IMR-90 (cell line): ENCODE measurements around the gene NOP9. TPM values are rescaled to one million over a fixed set of nuclear protein-coding genes. Genes with fewer than 3 reads are reported as not detected.

Experiments used
- ATAC-seq: fragments of 200-7000 bp; cut with Tn5 transposase; 2 replicates; pipeline ENCODE4 v1.9.1; 2020; ENCODE audit warnings: low read depth, mild to moderate bottlenecking, moderate library complexity
- BruUV-seq: library from RNA; stranded (reverse); fragments of 400-500 nt; replicated peaks from 2 replicates; lab custom pipeline; 2021; lab: Mats Ljungman, UMichigan
- CTCF ChIA-PET: fragments of 300-600 bp; formaldehyde crosslinking; extraction: SDS; loops from one replicate; lab custom pipeline; 2021; ENCODE audit warnings: antibody characterized with exemption; lab: Yijun Ruan, JAX
- POLR2A ChIA-PET: fragments of 300-600 bp; sonication (Branson Sonifier 250); formaldehyde crosslinking; loops from one replicate; lab custom pipeline; 2022; ENCODE audit warnings: antibody characterized with exemption; ENCODE audit not compliant: unreplicated experiment; lab: Charles Lee
- DNase-seq: peaks from one replicate; pipeline ENCODE4 v3.0.0; 2013
- H2AFZ ChIP-seq: replicated peaks from 2 replicates; pipeline ENCODE3; 2013; ENCODE audit warnings: low read length, mild to moderate bottlenecking; ENCODE audit not compliant: poor library complexity
- H2AK5ac ChIP-seq: 2 replicates; pipeline ENCODE4 v1.6.1; 2013; ENCODE audit warnings: low read depth, low read length, inconsistent platforms
- H2AK9ac ChIP-seq: replicated peaks from 2 replicates; pipeline ENCODE3; 2013; ENCODE audit warnings: mild to moderate bottlenecking, low read depth, low read length, moderate library complexity; ENCODE audit not compliant: poor library complexity
- H2BK120ac ChIP-seq: 2 replicates; pipeline ENCODE4 v1.6.1; 2013; ENCODE audit warnings: low read depth, low read length, inconsistent platforms
- H2BK15ac ChIP-seq: 3 replicates; pipeline ENCODE4 v1.6.1; 2013; ENCODE audit warnings: low read depth, low read length, inconsistent platforms
- H2BK20ac ChIP-seq: 2 replicates; pipeline ENCODE4 v1.6.1; 2013; ENCODE audit warnings: low read depth, mild to moderate bottlenecking, inconsistent platforms, low read length, moderate library complexity
- H2BK5ac ChIP-seq: 2 replicates; pipeline ENCODE4 v1.6.1; 2013; ENCODE audit warnings: mild to moderate bottlenecking, low read depth, low read length, inconsistent platforms; ENCODE audit not compliant: poor library complexity, severe bottlenecking
- H3K14ac ChIP-seq: replicated peaks from 2 replicates; pipeline ENCODE4 v1.6.1; 2013; ENCODE audit warnings: low read depth, low read length, inconsistent platforms
- H3K18ac ChIP-seq: 2 replicates; pipeline ENCODE4 v1.6.1; 2013; ENCODE audit warnings: low read depth, low read length, control low read depth
- H3K23ac ChIP-seq: 2 replicates; pipeline ENCODE4 v1.6.1; 2013; ENCODE audit warnings: low read depth, low read length, inconsistent platforms
- H3K27ac ChIP-seq: 2 replicates; pipeline ENCODE4 v1.5.1; 2013; ENCODE audit warnings: mild to moderate bottlenecking, control low read depth, low read length; ENCODE audit not compliant: insufficient read depth
- H3K27me3 ChIP-seq: 2 replicates; pipeline ENCODE4 v1.6.1; 2013; ENCODE audit warnings: low read length; ENCODE audit not compliant: control insufficient read depth, insufficient read depth
- H3K36me3 ChIP-seq: 2 replicates; pipeline ENCODE4 v1.6.1; 2013; ENCODE audit warnings: low read length, mixed read lengths; ENCODE audit not compliant: control insufficient read depth, insufficient read depth
- H3K4ac ChIP-seq: 2 replicates; pipeline ENCODE4 v1.6.1; 2013; ENCODE audit warnings: low read depth, low read length, inconsistent platforms
- H3K4me1 ChIP-seq: 2 replicates; pipeline ENCODE4 v1.6.1; 2013; ENCODE audit warnings: low read length, mixed read lengths; ENCODE audit not compliant: control insufficient read depth, insufficient read depth
- H3K4me2 ChIP-seq: 2 replicates; pipeline ENCODE4 v1.6.1; 2013; ENCODE audit warnings: low read depth, mild to moderate bottlenecking, control low read depth, low read length, moderate library complexity
- H3K4me3 ChIP-seq: 2 replicates; pipeline ENCODE4 v1.5.1; 2013; ENCODE audit warnings: low read depth, mild to moderate bottlenecking, control low read depth, low read length, moderate library complexity; ENCODE audit not compliant: insufficient read depth
- H3K56ac ChIP-seq: 2 replicates; pipeline ENCODE4 v1.6.1; 2013; ENCODE audit warnings: low read length, inconsistent platforms; ENCODE audit not compliant: insufficient read depth; ENCODE audit errors: extremely low read depth
- H3K79me1 ChIP-seq, 2 experiments: 2 replicates each; pipeline ENCODE4 v1.6.1; 2013; ENCODE audit warnings: low read length in 2 of 2, inconsistent platforms in 1 of 2, low read depth in 1 of 2
- H3K9ac ChIP-seq: 2 replicates; pipeline ENCODE4 v1.6.1; 2013; ENCODE audit warnings: low read depth, low read length, control low read depth
- H3K9me1 ChIP-seq: 2 replicates; pipeline ENCODE4 v1.6.1; 2013; ENCODE audit warnings: low read length, inconsistent platforms; ENCODE audit not compliant: insufficient read depth
- H3K9me3 ChIP-seq: 2 replicates; pipeline ENCODE4 v1.6.1; 2013; ENCODE audit warnings: low read length; ENCODE audit not compliant: control insufficient read depth, insufficient read depth
- H4K20me1 ChIP-seq: 2 replicates; pipeline ENCODE4 v1.6.1; 2013; ENCODE audit warnings: low read length, inconsistent platforms; ENCODE audit not compliant: insufficient read depth
- H4K5ac ChIP-seq: 2 replicates; pipeline ENCODE4 v1.6.1; 2013; ENCODE audit warnings: mild to moderate bottlenecking, low read depth, low read length, control low read depth
- H4K8ac ChIP-seq, 2 experiments: 2 replicates each; pipeline ENCODE4 v1.6.1; 2013; ENCODE audit warnings: low read depth in 2 of 2, low read length in 2 of 2, control low read depth in 1 of 2, inconsistent platforms in 1 of 2
- H4K91ac ChIP-seq: 2 replicates; pipeline ENCODE4 v1.6.1; 2013; ENCODE audit warnings: low read depth, low read length, inconsistent platforms; ENCODE audit not compliant: insufficient read depth
- CEBPB ChIP-seq: IDR thresholded peaks from 2 replicates; pipeline ENCODE4 v1.6.1; 2012; ENCODE audit warnings: low read depth, low read length, improper control_type of control experiment
- MXI1 ChIP-seq: IDR thresholded peaks from 2 replicates; pipeline ENCODE4 v1.6.1; 2012; ENCODE audit warnings: low read depth, mild to moderate bottlenecking, low read length, moderate library complexity, borderline replicate concordance
- POLR2A ChIP-seq: IDR thresholded peaks from 2 replicates; pipeline ENCODE4 v1.6.1; 2012; ENCODE audit warnings: mild to moderate bottlenecking, low read depth, low read length
- WGBS, 2 experiments: methylation state at CpG; one replicate each; pipeline versions ENCODE4 v1.1.5 to v1.1.7; 2013; ENCODE audit warnings: missing lambda C conversion rate in 2 of 2; ENCODE audit not compliant: insufficient read length in 1 of 2; ENCODE audit errors: extremely low coverage in 2 of 2; 5-methylcytosine and 5-hydroxymethylcytosine counted together
- dilution Hi-C: fragments of 300-500 bp; cut with HindIII; formaldehyde crosslinking; loops from one replicate; pipeline ENCODE4 v1.14.3; 2018; ENCODE audit warnings: low sequenced_read_pairs; ENCODE audit not compliant: unreplicated experiment
- in situ Hi-C: fragments of 300-500 bp; cut with MboI; formaldehyde crosslinking; loops from 3 replicates; pipeline ENCODE4 v1.14.3; 2019; ENCODE audit warnings: low sequenced_read_pairs, inconsistent platforms, mixed read lengths
- intact Hi-C: fragments of 100-400 bp; cut with micrococcal nuclease; formaldehyde crosslinking; loops from 2 replicates; pipeline ENCODE4 v1.10.0; 2022
- microRNA-seq, 2 experiments: library from miRNA; stranded (forward) in 1 of 2; unstranded in 1 of 2; fragments of 10-50 nt in 1 of 2; fragments of <30 nt in 1 of 2; gene quantifications in 1 of 2; microRNA quantifications in 1 of 2; one replicate each; pipeline versions ENCODE3 to v1.1.0; 2013 to 2020; ENCODE audit not compliant: insufficient read depth in 1 of 2, insufficient read length in 1 of 2, unreplicated experiment in 1 of 2
- polyA plus RNA-seq, 3 experiments: library from polyadenylated mRNA; depleted of rRNA; stranded (reverse); fragments of >200 nt; gene quantifications; 2 replicates each; pipeline ENCODE4 v1.2.3, GENCODE V29; 2012; ENCODE audit warnings: low replicate concordance in 1 of 3
- small RNA-seq, 5 experiments: library from RNA; depleted of rRNA; stranded (forward); fragments of <200 nt; gene quantifications; one replicate each; pipeline ENCODE3, GENCODE V24; 2012
- total RNA-seq: library from RNA; depleted of rRNA; stranded (reverse); fragments of >200 nt; gene quantifications from 2 replicates; pipeline ENCODE4 v1.2.3, GENCODE V29; 2012; rRNA removed
- TF ChIP-seq, protein P1 (sequence below): conservative IDR thresholded peaks from 2 replicates; pipeline ENCODE4 v1.5.1; 2012; ENCODE audit warnings: mild to moderate bottlenecking, low read depth, low read length, improper control_type of control experiment
- TF ChIP-seq, protein P2 (sequence below): fragments of 150-350 bp; IDR thresholded peaks from 2 replicates; pipeline ENCODE4 v1.6.1; 2017; ENCODE audit warnings: mild to moderate bottlenecking, antibody characterized with exemption, low read length, low read depth

Gene NOP9
- total and polyA plus RNA-seq, 2 of the 4 experiments (the other 2 are of a cell fraction), result 11.8 to 25.8 TPM

DNA sequence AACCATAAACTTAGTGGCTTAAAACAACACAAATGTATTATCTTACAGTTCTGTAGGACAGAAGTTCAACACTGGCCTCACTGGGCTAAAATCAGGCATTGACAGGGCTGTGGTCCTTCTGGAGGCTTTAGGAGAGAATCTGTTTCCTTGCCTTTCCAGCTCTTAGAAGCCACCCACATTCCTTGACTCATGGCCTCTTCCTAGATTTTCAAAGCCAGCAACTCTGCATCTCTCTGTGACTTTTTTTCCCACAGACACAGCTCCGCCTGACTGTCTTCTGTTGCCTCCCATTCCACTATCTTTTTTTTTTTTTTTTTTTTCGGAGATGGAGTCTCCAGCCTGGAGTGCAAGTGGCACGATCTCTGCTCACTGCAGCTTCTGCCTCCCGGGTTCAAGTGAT lies 56.6 kb downstream of the NOP9 start:
- peaks cover 3% of the 10 kb centered on the region; the same call in 1 of the 2 replicates for H3K9me1 ChIP-seq
- no peak overlapping the region for H2BK20ac ChIP-seq
- ChIA-PET POLR2A (no interaction called here), CTCF (no interaction called here)
- no peak overlapping the region for H2AK5ac ChIP-seq
- no TSS peak for BruUV-seq
- H2AFZ ChIP-seq, result no peak overlapping the region
- no peak overlapping the region for H3K56ac ChIP-seq
- H3K4me3 ChIP-seq, result no peak overlapping the region
- no peaks in the 10 kb centered on the region for H3K79me1 ChIP-seq
- no peak overlapping the region for H4K91ac ChIP-seq
- no peak overlapping the region for H4K8ac ChIP-seq
- H3K4me2 ChIP-seq, result no peak overlapping the region
- no peak overlapping the region for H2BK120ac ChIP-seq
- H2BK5ac ChIP-seq, result no peak overlapping the region
- no peaks in the 10 kb centered on the region; the same call in 1 of the 2 replicates for H3K27me3 ChIP-seq
- no peak overlapping the region for H2BK15ac ChIP-seq
- dilution Hi-C loops (no loop called here), intact Hi-C loops (no loop called here), in situ Hi-C loops (no loop called here)
- TF ChIP-seq CEBPB, result no peak
- TF ChIP-seq, protein P1, sequence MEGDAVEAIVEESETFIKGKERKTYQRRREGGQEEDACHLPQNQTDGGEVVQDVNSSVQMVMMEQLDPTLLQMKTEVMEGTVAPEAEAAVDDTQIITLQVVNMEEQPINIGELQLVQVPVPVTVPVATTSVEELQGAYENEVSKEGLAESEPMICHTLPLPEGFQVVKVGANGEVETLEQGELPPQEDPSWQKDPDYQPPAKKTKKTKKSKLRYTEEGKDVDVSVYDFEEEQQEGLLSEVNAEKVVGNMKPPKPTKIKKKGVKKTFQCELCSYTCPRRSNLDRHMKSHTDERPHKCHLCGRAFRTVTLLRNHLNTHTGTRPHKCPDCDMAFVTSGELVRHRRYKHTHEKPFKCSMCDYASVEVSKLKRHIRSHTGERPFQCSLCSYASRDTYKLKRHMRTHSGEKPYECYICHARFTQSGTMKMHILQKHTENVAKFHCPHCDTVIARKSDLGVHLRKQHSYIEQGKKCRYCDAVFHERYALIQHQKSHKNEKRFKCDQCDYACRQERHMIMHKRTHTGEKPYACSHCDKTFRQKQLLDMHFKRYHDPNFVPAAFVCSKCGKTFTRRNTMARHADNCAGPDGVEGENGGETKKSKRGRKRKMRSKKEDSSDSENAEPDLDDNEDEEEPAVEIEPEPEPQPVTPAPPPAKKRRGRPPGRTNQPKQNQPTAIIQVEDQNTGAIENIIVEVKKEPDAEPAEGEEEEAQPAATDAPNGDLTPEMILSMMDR, result no peak
- no peak for TF ChIP-seq POLR2A
- no peak for TF ChIP-seq MXI1
- TF ChIP-seq, protein P2, sequence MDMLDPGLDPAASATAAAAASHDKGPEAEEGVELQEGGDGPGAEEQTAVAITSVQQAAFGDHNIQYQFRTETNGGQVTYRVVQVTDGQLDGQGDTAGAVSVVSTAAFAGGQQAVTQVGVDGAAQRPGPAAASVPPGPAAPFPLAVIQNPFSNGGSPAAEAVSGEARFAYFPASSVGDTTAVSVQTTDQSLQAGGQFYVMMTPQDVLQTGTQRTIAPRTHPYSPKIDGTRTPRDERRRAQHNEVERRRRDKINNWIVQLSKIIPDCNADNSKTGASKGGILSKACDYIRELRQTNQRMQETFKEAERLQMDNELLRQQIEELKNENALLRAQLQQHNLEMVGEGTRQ, result no peak
- no peak overlapping the region for H3K14ac ChIP-seq
- H3K27ac ChIP-seq, result no peak overlapping the region
- no CpG with 5 or more reads among the region's 4 CpGs for WGBS, 2 experiments
- no peak overlapping the region for H3K4ac ChIP-seq
- no peaks in the 10 kb centered on the region for H4K20me1 ChIP-seq
- no peak for ATAC-seq
- H2AK9ac ChIP-seq, result no peak overlapping the region
- no peak overlapping the region for H4K5ac ChIP-seq
- H3K9me3 ChIP-seq, result no peaks in the 10 kb centered on the region
- H3K4me1 ChIP-seq, result peaks cover 9% of the 10 kb centered on the region
- H3K9ac ChIP-seq, result no peak overlapping the region
- no peaks in the 10 kb centered on the region for H3K36me3 ChIP-seq
- H3K18ac ChIP-seq, result no peak overlapping the region
- no peak for DNase-seq
- H3K23ac ChIP-seq, result no peak overlapping the region

Small RNAs within 50 kb of the gene (microRNA-seq; reads per million reads assigned to microRNA genes)
- gene RF00026 (ENCODE audit: insufficient read depth, insufficient read length), result not detected

Small RNAs within 50 kb of the gene (small RNA-seq; reads per million reads assigned to genes)
- gene RF00026, result 0 reads per million in 5 experiments

Other genes starting within 250 kb of the NOP9 start
Only the 30 nearest of the 34 such genes appear.
- gene DCAF11, start 185.1 kb upstream of the NOP9 start, total RNA-seq, result 46.7 and 52.0 TPM in 2 replicates
- 19.0 and 21.0 TPM in 2 replicates for gene DCAF11, start 185.1 kb upstream of the NOP9 start, polyA plus RNA-seq (2012; rRNA removed)
- gene NRL, start 184.9 kb upstream of the NOP9 start, total RNA-seq, result 0.18 and 0.28 TPM in 2 replicates
- gene NRL, start 184.9 kb upstream of the NOP9 start, polyA plus RNA-seq (2012; rRNA removed), result 0.70 and 0.85 TPM in 2 replicates
- not detected in 2 replicates for gene FITM1, start 169.2 kb upstream of the NOP9 start, total RNA-seq
- not detected in 2 replicates for gene FITM1, start 169.2 kb upstream of the NOP9 start, polyA plus RNA-seq (2012; rRNA removed)
- gene PSME1, start 163.7 kb upstream of the NOP9 start, total RNA-seq, result 42.8 and 55.3 TPM in 2 replicates
- 97.9 and 106 TPM in 2 replicates for gene PSME1, start 163.7 kb upstream of the NOP9 start, polyA plus RNA-seq (2012; rRNA removed)
- gene EMC9, start 158.3 kb upstream of the NOP9 start, total RNA-seq, result 15.0 and 15.1 TPM in 2 replicates
- 19.2 and 21.6 TPM in 2 replicates for gene EMC9, start 158.3 kb upstream of the NOP9 start, polyA plus RNA-seq (2012; rRNA removed)
- gene PSME2, start 153.2 kb upstream of the NOP9 start, total RNA-seq, result 92.2 and 104 TPM in 2 replicates
- 141 and 171 TPM in 2 replicates for gene PSME2, start 153.2 kb upstream of the NOP9 start, polyA plus RNA-seq (2012; rRNA removed)
- gene RNF31, start 152.4 kb upstream of the NOP9 start, total RNA-seq, result 26.1 and 37.5 TPM in 2 replicates
- 28.9 and 31.6 TPM in 2 replicates for gene RNF31, start 152.4 kb upstream of the NOP9 start, polyA plus RNA-seq (2012; rRNA removed)
- 29.7 and 34.6 TPM in 2 replicates for gene IRF9, start 138.6 kb upstream of the NOP9 start, total RNA-seq
- 23.2 and 25.6 TPM in 2 replicates for gene IRF9, start 138.6 kb upstream of the NOP9 start, polyA plus RNA-seq (2012; rRNA removed)
- gene REC8, start 127.8 kb upstream of the NOP9 start, total RNA-seq, result 0.36 and 0.56 TPM in 2 replicates
- gene REC8, start 127.8 kb upstream of the NOP9 start, polyA plus RNA-seq (2012; rRNA removed), result 3.5 and 3.6 TPM in 2 replicates
- gene IPO4, start 111.0 kb upstream of the NOP9 start, total RNA-seq, result 36.7 and 37.6 TPM in 2 replicates
- gene IPO4, start 111.0 kb upstream of the NOP9 start, polyA plus RNA-seq (2012; rRNA removed), result 39.4 and 39.9 TPM in 2 replicates
- 51.9 and 65.6 TPM in 2 replicates for gene TM9SF1, start 104.4 kb upstream of the NOP9 start, total RNA-seq
- 40.4 and 40.9 TPM in 2 replicates for gene TM9SF1, start 104.4 kb upstream of the NOP9 start, polyA plus RNA-seq (2012; rRNA removed)
- under 0.01 TPM in 1 of 2 replicates, not detected in the other for gene TSSK4, start 94.2 kb upstream of the NOP9 start, total RNA-seq
- 0.07 TPM in 1 of 2 replicates, not detected in the other for gene TSSK4, start 94.2 kb upstream of the NOP9 start, polyA plus RNA-seq (2012; rRNA removed)
- 22.0 and 31.7 TPM in 2 replicates for gene CHMP4A, start 86.4 kb upstream of the NOP9 start, total RNA-seq
- gene CHMP4A, start 86.4 kb upstream of the NOP9 start, polyA plus RNA-seq (2012; rRNA removed), result 63.8 and 66.4 TPM in 2 replicates
- 15.1 and 16.7 TPM in 2 replicates for gene MDP1, start 83.8 kb upstream of the NOP9 start, total RNA-seq
- gene MDP1, start 83.8 kb upstream of the NOP9 start, polyA plus RNA-seq (2012; rRNA removed), result 16.7 and 17.8 TPM in 2 replicates
- gene NEDD8, start 67.5 kb upstream of the NOP9 start, total RNA-seq, result 167 and 224 TPM in 2 replicates
- gene NEDD8, start 67.5 kb upstream of the NOP9 start, polyA plus RNA-seq (2012; rRNA removed), result 375 and 393 TPM in 2 replicates
- 56.1 and 92.5 TPM in 2 replicates for gene GMPR2, start 66.9 kb upstream of the NOP9 start, total RNA-seq
- gene GMPR2, start 66.9 kb upstream of the NOP9 start, polyA plus RNA-seq (2012; rRNA removed), result 63.7 and 65.7 TPM in 2 replicates
- gene TINF2, start 57.2 kb upstream of the NOP9 start, total RNA-seq, result 21.1 and 26.9 TPM in 2 replicates
- 30.0 and 33.0 TPM in 2 replicates for gene TINF2, start 57.2 kb upstream of the NOP9 start, polyA plus RNA-seq (2012; rRNA removed)
- 0.56 and 0.72 TPM in 2 replicates for gene TGM1, start 36.7 kb upstream of the NOP9 start, total RNA-seq
- 2.7 and 3.3 TPM in 2 replicates for gene TGM1, start 36.7 kb upstream of the NOP9 start, polyA plus RNA-seq (2012; rRNA removed)
- gene RABGGTA, start 28.3 kb upstream of the NOP9 start, total RNA-seq, result 25.6 and 27.2 TPM in 2 replicates
- gene RABGGTA, start 28.3 kb upstream of the NOP9 start, polyA plus RNA-seq (2012; rRNA removed), result 55.6 and 64.0 TPM in 2 replicates
- gene DHRS1, start 70 bp upstream of the NOP9 start, total RNA-seq, result 13.1 and 15.8 TPM in 2 replicates
- gene DHRS1, start 70 bp upstream of the NOP9 start, polyA plus RNA-seq (2012; rRNA removed), result 34.7 and 38.6 TPM in 2 replicates
- under 0.01 TPM in 2 replicates for gene CIDEB, start 8.1 kb downstream of the NOP9 start, total RNA-seq
- 0.19 TPM in 2 replicates for gene CIDEB, start 8.1 kb downstream of the NOP9 start, polyA plus RNA-seq (2012; rRNA removed)
- 0.56 and 0.72 TPM in 2 replicates for gene LTB4R2, start 10.3 kb downstream of the NOP9 start, total RNA-seq
- gene LTB4R2, start 10.3 kb downstream of the NOP9 start, polyA plus RNA-seq (2012; rRNA removed), result 1.7 and 2.0 TPM in 2 replicates
- 0.18 and 0.28 TPM in 2 replicates for gene LTB4R, start 11.7 kb downstream of the NOP9 start, total RNA-seq
- 2.3 TPM in 2 replicates for gene LTB4R, start 11.7 kb downstream of the NOP9 start, polyA plus RNA-seq (2012; rRNA removed)
- not detected in 2 replicates for gene ADCY4, start 35.2 kb downstream of the NOP9 start, total RNA-seq
- 0.04 TPM in 1 of 2 replicates, not detected in the other for gene ADCY4, start 35.2 kb downstream of the NOP9 start, polyA plus RNA-seq (2012; rRNA removed)
- gene RIPK3, start 40.1 kb downstream of the NOP9 start, total RNA-seq, result not detected in 2 replicates
- 0.09 TPM in 1 of 2 replicates, not detected in the other for gene RIPK3, start 40.1 kb downstream of the NOP9 start, polyA plus RNA-seq (2012; rRNA removed)
- gene NFATC4, start 68.3 kb downstream of the NOP9 start, total RNA-seq, result 13.6 and 15.6 TPM in 2 replicates
- gene NFATC4, start 68.3 kb downstream of the NOP9 start, polyA plus RNA-seq (2012; rRNA removed), result 35.8 and 38.4 TPM in 2 replicates
- gene NYNRIN, start 99.2 kb downstream of the NOP9 start, total RNA-seq, result 1.7 and 2.2 TPM in 2 replicates
- 5.3 and 5.4 TPM in 2 replicates for gene NYNRIN, start 99.2 kb downstream of the NOP9 start, polyA plus RNA-seq (2012; rRNA removed)
- 0.56 and 0.72 TPM in 2 replicates for gene CBLN3, start 129.8 kb downstream of the NOP9 start, total RNA-seq
- gene CBLN3, start 129.8 kb downstream of the NOP9 start, polyA plus RNA-seq (2012; rRNA removed), result 3.9 and 4.5 TPM in 2 replicates
- gene KHNYN, start 130.1 kb downstream of the NOP9 start, total RNA-seq, result 22.8 and 24.4 TPM in 2 replicates
- gene KHNYN, start 130.1 kb downstream of the NOP9 start, polyA plus RNA-seq (2012; rRNA removed), result 16.1 and 18.9 TPM in 2 replicates
- 5.0 and 7.5 TPM in 2 replicates for gene SDR39U1, start 142.9 kb downstream of the NOP9 start, total RNA-seq
- 46.3 and 50.4 TPM in 2 replicates for gene SDR39U1, start 142.9 kb downstream of the NOP9 start, polyA plus RNA-seq (2012; rRNA removed)